ENCODE data around the gene CFAP100.
A peak's percentile ranks its signal among the peaks of the same experiment; 100 is the strongest.

Gene CFAP100

GRCh38 chr3:126422571-126423091 lies 27.9 kb downstream of the CFAP100 start:
- no peak for TF ChIP-seq CTCF (IDR thresholded peaks at IDR 0.05; ENCODE audit: low read length, missing control alignments)
- no peak overlapping the region for H3K4me3 ChIP-seq (replicated peaks; ENCODE audit: low read depth, low read length)
- no peak for DNase-seq (ENCODE audit: low read depth)

GRCh38 chr3:126423191-126424038 lies 28.7 kb downstream of the CFAP100 start:
- DNase-seq (ENCODE audit: low read depth): no peak
- no peak overlapping the region for H3K4me3 ChIP-seq (replicated peaks; ENCODE audit: low read depth, low read length)
- no peak for TF ChIP-seq CTCF (IDR thresholded peaks at IDR 0.05; ENCODE audit: low read length, missing control alignments)

DNA sequence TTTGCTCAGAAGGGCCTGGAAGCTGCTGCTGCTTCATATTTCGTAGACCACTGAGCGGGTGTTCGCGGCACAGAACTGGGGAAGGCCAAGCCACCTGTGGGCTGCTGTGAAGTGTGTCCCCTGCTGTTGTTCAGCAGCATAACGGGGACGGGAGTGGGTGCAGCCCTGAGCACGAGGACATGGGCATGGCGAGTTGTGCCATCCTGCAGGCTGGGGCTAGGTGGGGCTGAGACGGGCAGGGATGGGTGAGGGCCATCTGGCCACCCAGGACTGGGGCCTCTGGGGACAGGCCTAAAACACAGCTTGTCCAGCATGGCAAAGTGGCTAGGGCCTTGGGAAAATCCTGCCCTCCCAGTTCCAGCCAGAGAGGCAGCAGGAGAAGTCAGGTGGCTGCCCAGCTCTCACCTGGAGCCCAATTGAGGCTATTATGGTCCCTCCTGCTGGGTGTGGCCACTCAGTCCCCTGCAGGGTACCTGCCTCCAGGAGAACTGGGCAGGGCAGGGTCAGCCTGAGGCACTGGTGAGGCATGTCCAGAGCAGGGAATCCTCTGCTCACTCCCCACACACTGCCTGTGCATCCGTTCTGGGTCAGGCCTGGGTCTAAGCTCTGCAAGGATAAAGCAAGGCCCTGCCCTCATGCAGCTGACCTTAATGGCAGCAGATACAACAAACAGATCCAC lies 29.5 kb downstream of the CFAP100 start:
- no peak for DNase-seq (ENCODE audit: low read depth)
- no peak for TF ChIP-seq CTCF (IDR thresholded peaks at IDR 0.05; ENCODE audit: low read length, missing control alignments)
- H3K4me3 ChIP-seq (replicated peaks; ENCODE audit: low read depth, low read length): no peak overlapping the region

DNA sequence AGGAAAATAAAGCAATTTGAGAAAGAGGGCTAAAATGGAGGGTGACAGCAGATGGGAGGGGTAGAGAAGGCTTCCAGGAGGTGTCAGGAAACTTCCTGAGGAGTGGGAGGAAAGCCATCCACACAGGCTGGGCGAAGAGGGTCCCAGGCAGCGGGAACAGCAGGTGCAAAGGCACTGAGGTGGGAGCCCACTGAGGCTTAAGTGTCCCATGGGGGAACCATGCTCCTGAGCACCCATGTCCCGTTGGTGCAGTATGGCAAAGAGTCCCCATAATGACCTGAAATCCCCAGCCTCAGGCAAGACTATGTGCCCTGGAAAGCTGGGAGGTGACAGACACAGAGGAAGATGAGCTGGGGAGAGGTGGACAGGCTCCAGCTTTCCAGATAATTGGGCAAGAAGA lies 30.0 kb downstream of the CFAP100 start:
- H3K4me3 ChIP-seq (replicated peaks; ENCODE audit: low read depth, low read length): no peak overlapping the region
- no peak for DNase-seq (ENCODE audit: low read depth)
- no peak for TF ChIP-seq CTCF (IDR thresholded peaks at IDR 0.05; ENCODE audit: low read length, missing control alignments)

DNA sequence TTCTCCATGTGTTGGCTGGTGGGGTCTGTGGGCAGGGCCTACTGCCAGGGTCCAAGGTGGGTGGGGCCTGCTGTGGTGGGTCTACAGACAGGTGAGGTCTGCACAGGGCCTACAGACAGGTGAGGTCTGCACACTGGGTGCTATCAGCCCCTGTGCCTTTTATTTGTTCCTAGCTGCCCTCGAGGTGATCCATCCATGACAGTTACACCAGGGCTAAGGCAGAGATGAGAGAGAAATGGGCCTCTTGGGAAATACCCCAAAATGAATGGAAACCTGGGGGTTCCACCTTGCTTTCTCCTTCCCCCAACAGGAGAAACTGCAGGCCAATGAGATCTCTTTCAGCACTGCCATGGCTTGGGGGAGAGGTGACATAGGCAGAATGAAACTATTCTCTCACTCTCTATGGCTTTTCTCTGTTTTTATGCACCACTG lies 36.4 kb downstream of the CFAP100 start:
- no peak overlapping the region for H3K4me3 ChIP-seq (replicated peaks; ENCODE audit: low read depth, low read length)
- no peak for TF ChIP-seq CTCF (IDR thresholded peaks at IDR 0.05; ENCODE audit: low read length, missing control alignments)
- no peak for DNase-seq (ENCODE audit: low read depth)

DNA sequence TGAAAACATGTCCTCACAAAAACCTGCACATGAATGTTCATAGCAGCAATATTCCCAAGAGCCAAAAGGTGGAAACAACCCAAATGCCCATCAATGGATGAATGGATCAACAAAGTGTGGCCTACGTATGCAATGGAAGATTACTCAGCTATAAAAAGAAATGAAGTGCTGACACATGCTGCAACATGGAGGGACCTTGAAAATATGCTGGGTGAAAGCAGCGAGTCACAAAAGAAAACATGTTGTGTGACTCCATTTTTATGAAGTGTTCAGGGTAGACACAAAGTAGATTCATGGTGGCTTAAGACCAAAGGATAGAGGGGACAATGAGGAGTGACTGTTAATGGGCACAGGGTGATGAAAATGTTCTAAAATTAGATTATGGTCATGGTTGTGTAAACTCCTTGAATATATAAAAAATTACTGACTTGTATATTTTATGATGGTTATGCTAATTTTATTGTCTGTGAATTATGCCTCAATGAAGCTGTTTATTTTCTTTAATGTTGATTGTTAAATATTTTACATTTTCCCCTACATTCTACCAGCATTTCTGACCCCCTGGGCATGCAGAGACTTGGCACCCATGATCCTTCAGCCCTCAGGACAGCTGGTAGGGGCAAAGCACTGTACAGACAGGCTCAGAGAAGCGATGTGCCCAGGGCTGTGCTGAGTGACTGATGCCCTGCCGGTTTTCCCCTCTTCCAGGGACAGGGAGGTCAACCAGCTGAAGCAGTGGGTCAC lies 37.8 kb downstream of the CFAP100 start:
- DNase-seq (ENCODE audit: low read depth): peak; percentile 5

More for the DNA sequence above, 37.8 kb downstream of the CFAP100 start:
- no peak overlapping the region for H3K4me3 ChIP-seq (replicated peaks; ENCODE audit: low read depth, low read length)
- TF ChIP-seq CTCF (IDR thresholded peaks at IDR 0.05; ENCODE audit: low read length, missing control alignments): no peak

All from fibroblast of pulmonary artery (primary cell).